ENCODE data around the gene LRRC25. TPM values are rescaled to one million over a fixed set of nuclear protein-coding genes. Genes with fewer than 3 reads are reported as not detected.

Gene LRRC25
- total RNA-seq, 3 donors from 2014 or later, result 3.9 to 27.2 (median 7.2) TPM

DNA sequence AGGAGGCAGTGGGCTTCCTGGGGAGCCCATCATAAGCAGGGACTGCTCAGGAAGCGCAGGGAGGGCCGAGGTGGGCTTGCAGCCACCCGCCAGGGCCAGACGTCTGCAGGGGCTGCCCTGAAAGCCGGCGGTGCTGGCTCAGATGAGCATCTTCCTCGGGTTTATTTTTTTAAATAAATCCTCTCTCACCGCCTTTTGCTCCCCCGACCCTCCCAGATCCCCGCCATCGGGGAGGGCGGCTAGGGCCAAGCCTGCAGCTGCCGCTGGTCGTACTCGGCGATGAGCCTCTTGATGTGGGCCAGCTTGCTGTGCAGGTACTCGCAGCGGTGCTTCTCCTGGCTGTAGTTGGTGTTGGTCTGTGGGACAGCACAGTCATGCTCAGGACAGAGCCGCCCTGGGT, 47.1 kb upstream of the LRRC25 start:
- H3K9me3 ChIP-seq, result no peaks in the 10 kb centered on the region
- H3K27ac ChIP-seq, result no peak overlapping the region
- H3K36me3 ChIP-seq, result no peaks in the 10 kb centered on the region
- no peak overlapping the region for H3K4me3 ChIP-seq
- intact Hi-C loops (cut with DNase I; ENCODE audit: low total_unique reads), result no loop called here
- no peak for TF ChIP-seq POLR2AphosphoS5 (IDR thresholded peaks at IDR 0.05)
- TF ChIP-seq POLR2A (IDR thresholded peaks at IDR 0.05), result no peak
- TF ChIP-seq, protein P1, sequence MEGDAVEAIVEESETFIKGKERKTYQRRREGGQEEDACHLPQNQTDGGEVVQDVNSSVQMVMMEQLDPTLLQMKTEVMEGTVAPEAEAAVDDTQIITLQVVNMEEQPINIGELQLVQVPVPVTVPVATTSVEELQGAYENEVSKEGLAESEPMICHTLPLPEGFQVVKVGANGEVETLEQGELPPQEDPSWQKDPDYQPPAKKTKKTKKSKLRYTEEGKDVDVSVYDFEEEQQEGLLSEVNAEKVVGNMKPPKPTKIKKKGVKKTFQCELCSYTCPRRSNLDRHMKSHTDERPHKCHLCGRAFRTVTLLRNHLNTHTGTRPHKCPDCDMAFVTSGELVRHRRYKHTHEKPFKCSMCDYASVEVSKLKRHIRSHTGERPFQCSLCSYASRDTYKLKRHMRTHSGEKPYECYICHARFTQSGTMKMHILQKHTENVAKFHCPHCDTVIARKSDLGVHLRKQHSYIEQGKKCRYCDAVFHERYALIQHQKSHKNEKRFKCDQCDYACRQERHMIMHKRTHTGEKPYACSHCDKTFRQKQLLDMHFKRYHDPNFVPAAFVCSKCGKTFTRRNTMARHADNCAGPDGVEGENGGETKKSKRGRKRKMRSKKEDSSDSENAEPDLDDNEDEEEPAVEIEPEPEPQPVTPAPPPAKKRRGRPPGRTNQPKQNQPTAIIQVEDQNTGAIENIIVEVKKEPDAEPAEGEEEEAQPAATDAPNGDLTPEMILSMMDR (IDR thresholded peaks at IDR 0.05), result no peak
- DNase-seq (ENCODE audit: low spot score in 2 of 2), result no peak
- H3K4me1 ChIP-seq, result no peaks in the 10 kb centered on the region
- no peaks in the 10 kb centered on the region for H3K27me3 ChIP-seq

DNA sequence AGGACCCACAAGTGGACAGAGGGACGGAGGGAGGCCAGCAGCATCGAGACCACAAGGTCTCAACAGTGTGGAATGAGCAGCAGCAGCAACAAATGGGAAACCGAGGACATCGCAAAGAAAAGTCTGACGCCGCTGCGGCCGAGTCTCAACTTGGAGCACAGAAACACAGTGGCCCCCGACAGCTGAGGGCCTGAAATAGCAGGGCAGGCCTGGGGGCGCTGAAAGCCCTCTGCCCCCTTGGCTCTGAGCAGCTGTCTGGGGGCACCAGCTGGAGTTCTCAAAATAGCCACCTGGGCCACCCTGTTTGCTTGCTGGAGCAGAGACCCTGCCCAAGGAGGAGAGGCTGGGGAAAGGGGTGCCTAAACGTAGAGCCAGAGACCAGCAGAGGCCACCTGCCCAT, 46.4 kb upstream of the LRRC25 start:
- TF ChIP-seq POLR2A (IDR thresholded peaks at IDR 0.05) (no peak), POLR2AphosphoS5 (IDR thresholded peaks at IDR 0.05) (no peak)
- TF ChIP-seq, protein P1 (IDR thresholded peaks at IDR 0.05), result no peak
- intact Hi-C loops (cut with DNase I; ENCODE audit: low total_unique reads), result no loop called here
- no peak overlapping the region for H3K4me3 ChIP-seq
- H3K4me1 ChIP-seq, result peaks cover 0 to 2% of the 10 kb centered on the region in 2 donors
- no peaks in the 10 kb centered on the region for H3K9me3 ChIP-seq
- no peaks in the 10 kb centered on the region for H3K36me3 ChIP-seq
- no peaks in the 10 kb centered on the region for H3K27me3 ChIP-seq
- H3K27ac ChIP-seq, result peak overlapping the region in 1 of 2 donors; percentile 44
- no peak for DNase-seq (ENCODE audit: low spot score in 2 of 2)

DNA sequence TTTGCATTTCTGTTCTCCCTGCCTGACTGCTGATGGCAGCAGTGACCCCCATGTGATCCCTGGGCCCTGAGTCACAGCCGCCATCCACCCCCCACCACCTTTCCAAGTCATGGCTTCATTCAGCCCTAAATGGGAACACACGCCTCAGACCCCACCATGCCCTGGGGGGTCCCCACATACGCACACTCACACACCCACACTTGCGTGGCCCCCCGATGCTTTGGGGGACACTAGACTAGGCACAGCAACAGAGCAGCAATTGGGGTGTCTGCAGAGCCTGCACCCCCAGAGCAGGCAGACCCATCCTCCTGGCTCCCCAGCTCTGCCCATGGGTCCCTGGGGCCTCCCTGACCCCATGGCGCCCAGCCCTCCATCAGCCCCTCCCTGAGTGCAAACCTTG, 46.0 kb upstream of the LRRC25 start:
- no peak overlapping the region for H3K4me3 ChIP-seq
- peak overlapping the region in 1 of 2 donors; percentile 44 for H3K27ac ChIP-seq
- no peak for DNase-seq (ENCODE audit: low spot score in 2 of 2)
- H3K4me1 ChIP-seq, result peaks cover 0 to 6% of the 10 kb centered on the region in 2 donors
- no peaks in the 10 kb centered on the region for H3K36me3 ChIP-seq
- TF ChIP-seq POLR2A (IDR thresholded peaks at IDR 0.05) (no peak), POLR2AphosphoS5 (IDR thresholded peaks at IDR 0.05) (no peak)
- TF ChIP-seq, protein P1 (IDR thresholded peaks at IDR 0.05), result no peak
- no peaks in the 10 kb centered on the region for H3K9me3 ChIP-seq
- H3K27me3 ChIP-seq, result no peaks in the 10 kb centered on the region
- intact Hi-C loops (cut with DNase I; ENCODE audit: low total_unique reads), result no loop called here

DNA sequence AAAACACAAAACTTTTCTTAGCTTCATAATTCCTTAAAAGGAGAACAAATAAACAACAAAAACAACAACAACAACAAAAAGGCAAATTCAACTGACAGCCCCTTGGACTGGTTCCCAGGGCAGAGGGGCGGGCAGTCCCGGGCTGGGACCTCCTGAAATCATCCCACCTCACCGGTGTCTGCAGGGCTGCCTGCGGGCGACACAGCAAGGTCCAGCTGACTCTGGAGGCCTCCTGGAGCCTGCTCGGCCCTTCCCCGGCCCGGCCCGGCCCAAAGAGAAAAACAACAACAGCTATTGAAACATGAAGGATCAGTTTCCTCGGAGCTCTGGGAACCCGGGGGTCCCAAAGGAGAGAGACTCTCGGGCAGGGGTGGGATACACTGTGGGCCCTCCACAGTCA, 45.5 kb upstream of the LRRC25 start:
- TF ChIP-seq, protein P1 (IDR thresholded peaks at IDR 0.05), result no peak
- TF ChIP-seq POLR2A (IDR thresholded peaks at IDR 0.05), result no peak
- no peak for TF ChIP-seq POLR2AphosphoS5 (IDR thresholded peaks at IDR 0.05)
- intact Hi-C loops (cut with DNase I; ENCODE audit: low total_unique reads), result no loop called here

DNA sequence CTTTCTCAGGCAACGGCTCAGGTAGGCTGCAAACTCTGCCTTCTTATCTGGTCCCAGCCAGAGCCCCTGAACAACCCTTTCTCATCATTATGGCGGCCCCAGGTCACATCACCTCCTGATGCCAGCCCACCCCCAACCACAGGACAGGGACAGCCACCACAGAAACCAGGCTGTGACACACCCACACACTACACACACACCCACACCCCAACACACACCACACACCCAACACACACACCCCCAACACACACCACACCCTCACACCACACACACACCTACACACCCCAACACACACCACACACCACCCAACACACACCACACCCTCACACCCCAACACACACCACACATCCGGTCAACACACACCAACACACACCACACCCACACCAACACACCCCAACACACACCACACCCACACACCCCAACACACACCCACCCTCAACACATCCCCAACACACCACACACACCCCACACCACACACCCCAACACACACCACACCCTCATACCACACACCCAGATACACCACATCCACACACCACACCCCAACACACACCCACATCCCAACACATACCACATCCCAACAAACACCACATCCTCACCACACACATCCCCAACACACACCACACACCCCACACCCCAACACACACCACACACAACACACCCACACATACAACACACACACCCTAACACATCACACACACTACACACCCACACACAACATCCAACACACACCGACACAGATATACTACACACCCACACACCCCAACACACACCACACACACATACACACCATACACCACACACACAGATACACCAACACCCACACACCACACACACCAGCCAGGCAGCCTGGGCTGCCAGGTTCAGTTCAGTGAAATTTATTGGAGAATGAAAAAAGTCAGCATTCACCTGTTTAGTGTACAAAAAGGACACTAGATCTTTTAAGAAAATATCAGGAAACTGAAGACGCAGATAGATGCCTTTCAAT, 44.7 kb upstream of the LRRC25 start:
- H3K27ac ChIP-seq, result no peak overlapping the region
- intact Hi-C loops (cut with DNase I; ENCODE audit: low total_unique reads), result no loop called here
- TF ChIP-seq, protein P1 (IDR thresholded peaks at IDR 0.05), result no peak
- TF ChIP-seq POLR2AphosphoS5 (IDR thresholded peaks at IDR 0.05) (no peak), POLR2A (IDR thresholded peaks at IDR 0.05) (no peak)
- no peak overlapping the region for H3K4me3 ChIP-seq
- H3K27me3 ChIP-seq, result no peaks in the 10 kb centered on the region
- no peaks in the 10 kb centered on the region for H3K36me3 ChIP-seq
- peaks cover 0 to 14% of the 10 kb centered on the region in 2 donors for H3K4me1 ChIP-seq
- DNase-seq (ENCODE audit: low spot score in 2 of 2), result no peak
- H3K9me3 ChIP-seq, result no peaks in the 10 kb centered on the region

More for the DNA sequence above, 45.5 kb upstream of the LRRC25 start:
- peaks cover 0 to 11% of the 10 kb centered on the region in 2 donors for H3K4me1 ChIP-seq
- no peaks in the 10 kb centered on the region for H3K27me3 ChIP-seq
- H3K4me3 ChIP-seq, result no peak overlapping the region
- peak overlapping the region in 1 of 2 donors; percentile 44 for H3K27ac ChIP-seq
- H3K36me3 ChIP-seq, result no peaks in the 10 kb centered on the region
- H3K9me3 ChIP-seq, result no peaks in the 10 kb centered on the region
- no peak for DNase-seq (ENCODE audit: low spot score in 2 of 2)

Measured in breast epithelium (tissue), 4 donors.